ENCODE measurements around the gene HIVEP3.

GRCh38 chr1:41735631-41736260, 183.0 kb downstream of the HIVEP3 start:
- TF ChIP-seq CTCF (conservative IDR thresholded peaks at IDR 0.05; ENCODE audit: low read depth, low read length) (no peak), EZH2 (IDR thresholded peaks at IDR 0.05; ENCODE audit: borderline replicate concordance, low read depth, low read length, poor library complexity, severe bottlenecking) (no peak)
